Measurements from ENCODE around the gene RITA1.

RITA1 gene

GRCh38 chr12:113179023-113179422 is 6.5 kb upstream of the RITA1 start:
- no peak for DNase-seq (ENCODE audit: low spot score)

- DNase-seq (ENCODE audit: low spot score) = no peak
These were observed 5.2 kb upstream of the RITA1 start for GRCh38 chr12:113180333-113180732.

- DNase-seq (ENCODE audit: low spot score) = no peak
These were observed 3.5 kb upstream of the RITA1 start for GRCh38 chr12:113181975-113182374.

- DNase-seq (ENCODE audit: low spot score) = no peak
These were observed 2.4 kb upstream of the RITA1 start for GRCh38 chr12:113183030-113183589.

- DNase-seq (ENCODE audit: low spot score) = no peak
These were observed 1.2 kb upstream of the RITA1 start for GRCh38 chr12:113184098-113184899.

GRCh38 chr12:113184900-113185179 is 681 bp upstream of the RITA1 start:
- peak; percentile 90 for DNase-seq (ENCODE audit: low spot score)

- no peak for DNase-seq (ENCODE audit: low spot score)
These were observed 478 bp downstream of the RITA1 start for GRCh38 chr12:113186033-113186365.

GRCh38 chr12:113186666-113187325 is 1.3 kb downstream of the RITA1 start:
- no peak for DNase-seq (ENCODE audit: low spot score)

GRCh38 chr12:113189361-113189760 is 3.8 kb downstream of the RITA1 start:
- DNase-seq (ENCODE audit: low spot score) = no peak

GRCh38 chr12:113190761-113191160 is 5.2 kb downstream of the RITA1 start:
- DNase-seq (ENCODE audit: low spot score) = no peak

GRCh38 chr12:113191227-113191626 is 5.7 kb downstream of the RITA1 start:
- DNase-seq (ENCODE audit: low spot score) = no peak

GRCh38 chr12:113194971-113195391 is 9.5 kb downstream of the RITA1 start:
- DNase-seq (ENCODE audit: low spot score) = no peak

- DNase-seq (ENCODE audit: low spot score) = no peak
These were observed 10.1 kb downstream of the RITA1 start for GRCh38 chr12:113195598-113195997.

- DNase-seq (ENCODE audit: low spot score) = no peak
These were observed 11.1 kb downstream of the RITA1 start for GRCh38 chr12:113196582-113196981.

- peak; percentile 69 for DNase-seq (ENCODE audit: low spot score)
These were observed 11.5 kb downstream of the RITA1 start for GRCh38 chr12:113196990-113197389.

GRCh38 chr12:113197518-113198077 is 12.1 kb downstream of the RITA1 start:
- no peak for DNase-seq (ENCODE audit: low spot score)

- no peak for DNase-seq (ENCODE audit: low spot score)
These were observed 12.8 kb downstream of the RITA1 start for GRCh38 chr12:113198296-113198695.

- DNase-seq (ENCODE audit: low spot score) = no peak
These were observed 14.7 kb downstream of the RITA1 start for GRCh38 chr12:113200021-113200797.

GRCh38 chr12:113201187-113202177 is 16.0 kb downstream of the RITA1 start:
- no peak for DNase-seq (ENCODE audit: low spot score)

- DNase-seq (ENCODE audit: low spot score) = no peak
These were observed 17.0 kb downstream of the RITA1 start for GRCh38 chr12:113202300-113203075.
